Loucy (cell line): ENCODE measurements around the gene KIF20A.

Source experiments
- H2AFZ ChIP-seq: fragments of 200-600 bp; sonication (generic); 2 replicates; pipeline ENCODE4 v1.6.0; 2016; ENCODE audit warnings: antibody characterized with exemption, mild to moderate bottlenecking, low read length, moderate library complexity
- H3F3A ChIP-seq: fragments of 200-600 bp; 2 replicates; pipeline ENCODE4 v1.6.0; 2016; ENCODE audit warnings: antibody characterized with exemption, low read depth, mild to moderate bottlenecking
- H3K27me3 ChIP-seq: fragments of 200-600 bp; sonication (generic); 2 replicates; pipeline ENCODE4 v1.6.1; 2014; ENCODE audit warnings: low read length, mild to moderate bottlenecking; ENCODE audit not compliant: insufficient read depth, poor library complexity, severe bottlenecking
- H3K36me3 ChIP-seq: fragments of 200-600 bp; sonication (generic); 2 replicates; pipeline ENCODE4 v1.6.1; 2016; ENCODE audit warnings: low read length; ENCODE audit not compliant: insufficient read depth
- H3K4me1 ChIP-seq: fragments of 200-600 bp; sonication (generic); 2 replicates; pipeline ENCODE4 v1.5.1; 2014; ENCODE audit warnings: low read length, mild to moderate bottlenecking; ENCODE audit not compliant: insufficient read depth, poor library complexity, severe bottlenecking
- H3K4me2 ChIP-seq: fragments of 200-600 bp; sonication (generic); 2 replicates; pipeline ENCODE4 v1.6.0; 2014; ENCODE audit warnings: antibody characterized with exemption, low read length, low read depth, mild to moderate bottlenecking; ENCODE audit not compliant: poor library complexity, severe bottlenecking
- H3K4me3 ChIP-seq: fragments of 200-600 bp; sonication (generic); 2 replicates; pipeline ENCODE4 v1.5.1; 2014; ENCODE audit warnings: low read length, mild to moderate bottlenecking, mixed read lengths; ENCODE audit not compliant: poor library complexity, severe bottlenecking
- H3K79me2 ChIP-seq: fragments of 200-600 bp; sonication (generic); 2 replicates; pipeline ENCODE4 v1.6.1; 2014; ENCODE audit warnings: low read length; ENCODE audit not compliant: insufficient read depth
- H3K9ac ChIP-seq: fragments of 200-600 bp; sonication (generic); 2 replicates; pipeline ENCODE4 v1.6.0; 2014; ENCODE audit warnings: mild to moderate bottlenecking, low read depth, low read length, moderate library complexity; ENCODE audit not compliant: poor library complexity, severe bottlenecking
- H3K9me2 ChIP-seq: fragments of 200-600 bp; sonication (generic); replicated peaks from 2 replicates; pipeline ENCODE4 v1.6.1; 2016; ENCODE audit warnings: low read depth, low read length, mixed read lengths
- H3K9me3 ChIP-seq: fragments of 200-600 bp; sonication (generic); 2 replicates; pipeline ENCODE4 v1.6.1; 2014; ENCODE audit warnings: mild to moderate bottlenecking, antibody characterized with exemption, low read length, low read depth; ENCODE audit not compliant: insufficient read depth
- H4K20me1 ChIP-seq: fragments of 200-600 bp; sonication (generic); 2 replicates; pipeline ENCODE4 v1.6.0; 2014; ENCODE audit warnings: antibody characterized with exemption, low read length, mild to moderate bottlenecking; ENCODE audit not compliant: insufficient read depth, poor library complexity, severe bottlenecking
- CTCF ChIP-seq: fragments of 200-600 bp; sonication (generic); conservative IDR thresholded peaks from 2 replicates; pipeline ENCODE4 v1.5.1; 2014; ENCODE audit warnings: mild to moderate bottlenecking, antibody characterized with exemption, low read length
- EZH2phosphoT487 ChIP-seq: fragments of 200-600 bp; IDR thresholded peaks from 2 replicates; pipeline ENCODE4 v1.6.1; 2018; ENCODE audit warnings: antibody characterized with exemption, mild to moderate bottlenecking, moderate library complexity, borderline replicate concordance

KIF20A gene

GRCh38 chr5:138223532-138223931 is 44.6 kb downstream of the KIF20A start:
- Histone ChIP-seq H3K27me3 (no peaks in the 10 kb centered on the region), H3F3A (no peaks in the 10 kb centered on the region), H3K9me2 (no peaks in the 10 kb centered on the region), H3K4me1 (no peaks in the 10 kb centered on the region), H4K20me1 (no peaks in the 10 kb centered on the region), H3K79me2 (no peaks in the 10 kb centered on the region), H2AFZ (no peak overlapping the region), H3K9me3 (no peaks in the 10 kb centered on the region), H3K4me2 (no peak overlapping the region), H3K4me3 (no peak overlapping the region), H3K9ac (no peak overlapping the region), H3K36me3 (no peaks in the 10 kb centered on the region)
- TF ChIP-seq EZH2phosphoT487, result no peak
- TF ChIP-seq CTCF, result no peak

DNA sequence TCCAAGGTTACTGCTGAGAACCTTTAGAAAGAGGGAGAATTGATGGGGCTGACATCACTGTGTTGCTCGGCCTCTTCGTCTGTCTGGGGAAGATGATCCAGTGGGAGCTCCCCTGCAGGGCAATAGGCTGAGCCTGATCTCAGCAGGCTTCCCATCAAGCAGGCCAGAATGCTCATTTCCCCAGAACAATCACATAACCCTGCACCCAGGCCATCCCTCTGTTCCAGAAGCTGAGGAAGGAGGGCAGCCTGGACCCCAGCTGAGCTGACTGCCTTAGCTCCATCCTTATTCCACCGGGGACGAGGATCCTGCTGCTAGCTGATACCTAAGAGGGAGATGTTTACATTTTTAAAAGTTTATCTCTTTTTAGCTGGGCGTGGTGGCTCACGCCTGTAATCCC is 45.8 kb downstream of the KIF20A start:
- no peaks in the 10 kb centered on the region for H3F3A ChIP-seq
- no peak overlapping the region for H3K9ac ChIP-seq
- H3K79me2 ChIP-seq, result no peaks in the 10 kb centered on the region
- H3K9me3 ChIP-seq, result no peaks in the 10 kb centered on the region
- H3K36me3 ChIP-seq, result no peaks in the 10 kb centered on the region
- no peak overlapping the region for H2AFZ ChIP-seq
- H3K4me2 ChIP-seq, result no peak overlapping the region
- H3K9me2 ChIP-seq, result no peaks in the 10 kb centered on the region
- no peaks in the 10 kb centered on the region for H3K27me3 ChIP-seq
- no peaks in the 10 kb centered on the region for H3K4me1 ChIP-seq
- H3K4me3 ChIP-seq, result no peak overlapping the region
- no peak for TF ChIP-seq CTCF
- no peak for TF ChIP-seq EZH2phosphoT487
- no peaks in the 10 kb centered on the region for H4K20me1 ChIP-seq

GRCh38 chr5:138226910-138227309 is 48.0 kb downstream of the KIF20A start:
- H3K9ac ChIP-seq, result no peak overlapping the region
- H3K9me2 ChIP-seq, result no peaks in the 10 kb centered on the region
- H3K4me3 ChIP-seq, result no peak overlapping the region
- no peak for TF ChIP-seq EZH2phosphoT487
- TF ChIP-seq CTCF, result no peak
- H3K27me3 ChIP-seq, result no peaks in the 10 kb centered on the region
- H3K79me2 ChIP-seq, result no peaks in the 10 kb centered on the region
- H3K4me2 ChIP-seq, result no peak overlapping the region
- no peak overlapping the region for H2AFZ ChIP-seq
- H4K20me1 ChIP-seq, result no peaks in the 10 kb centered on the region
- no peaks in the 10 kb centered on the region for H3K4me1 ChIP-seq
- no peaks in the 10 kb centered on the region for H3K9me3 ChIP-seq
- no peaks in the 10 kb centered on the region for H3F3A ChIP-seq
- no peaks in the 10 kb centered on the region for H3K36me3 ChIP-seq
